H1 (cell line): ENCODE measurements around the gene HECTD4. TPM values are rescaled to one million over a fixed set of nuclear protein-coding genes. Genes with fewer than 3 reads are reported as not detected.
A peak's percentile ranks its signal among the peaks of the same experiment; 100 is the strongest.

Experiments
- CTCF ChIA-PET: fragments of 300-600 bp; sonication (Branson Sonifier 250); formaldehyde crosslinking; loops from one replicate; lab custom pipeline; 2021; ENCODE audit not compliant: partially characterized antibody; lab: Charles Lee
- POLR2A ChIA-PET: fragments of 300-600 bp; sonication (Branson Sonifier 250); formaldehyde crosslinking; loops from one replicate; lab custom pipeline; 2021; ENCODE audit warnings: inconsistent platforms; ENCODE audit not compliant: partially characterized antibody; lab: Charles Lee
- DNase-seq, 2 experiments: peaks; one replicate each; pipeline versions ENCODE4 v3.0.0 to v3.0.0-alpha.2; 2010 to 2022; ENCODE audit warnings: low spot score in 2 of 2, low read depth in 1 of 2, mixed read lengths in 1 of 2
- FAIRE-seq: peaks from 2 replicates; lab custom pipeline; 2011; peaks lifted over from hg19 to GRCh38; lab: Jason Lieb, UNC
- H2AFZ ChIP-seq: 2 replicates; pipeline ENCODE4 v1.8.1; 2012; ENCODE audit warnings: low read length, inconsistent platforms
- H2AK5ac ChIP-seq: 2 replicates; pipeline ENCODE4 v1.6.1; 2013; ENCODE audit warnings: low read depth, low read length
- H2BK120ac ChIP-seq: replicated peaks from 2 replicates; pipeline ENCODE3; 2013; ENCODE audit warnings: low read depth, low read length, inconsistent platforms
- H2BK12ac ChIP-seq: 2 replicates; pipeline ENCODE4 v1.6.1; 2013; ENCODE audit warnings: low read depth, low read length
- H2BK15ac ChIP-seq: 2 replicates; pipeline ENCODE4 v1.6.1; 2013; ENCODE audit warnings: low read length
- H2BK20ac ChIP-seq: 2 replicates; pipeline ENCODE4 v1.6.1; 2013; ENCODE audit warnings: low read length
- H2BK5ac ChIP-seq: 2 replicates; pipeline ENCODE4 v1.6.1; 2013; ENCODE audit warnings: low read depth, low read length
- H3K14ac ChIP-seq: 2 replicates; pipeline ENCODE4 v1.6.1; 2013; ENCODE audit warnings: inconsistent platforms; ENCODE audit not compliant: insufficient read length
- H3K18ac ChIP-seq: 2 replicates; pipeline ENCODE4 v1.6.1; 2013; ENCODE audit warnings: low read length; ENCODE audit errors: extremely low read depth
- H3K23ac ChIP-seq: 2 replicates; pipeline ENCODE4 v1.6.1; 2013; ENCODE audit warnings: inconsistent platforms; ENCODE audit not compliant: insufficient read length
- H3K23me2 ChIP-seq: 2 replicates; pipeline ENCODE4 v1.6.1; 2013; ENCODE audit warnings: low read depth, low read length
- H3K27ac ChIP-seq: 2 replicates; pipeline ENCODE4 v1.6.1; 2011; ENCODE audit warnings: low read depth, low read length, inconsistent platforms
- H3K27me3 ChIP-seq, 4 experiments: replicated peaks in 1 of 4; 1 replicate in 1 of 4; 2 replicates in 3 of 4; pipeline versions ENCODE4 v1.6.1 to v1.8.1; 2011 to 2013; ENCODE audit warnings: low read length in 3 of 4, mild to moderate bottlenecking in 3 of 4, inconsistent platforms in 2 of 4, mixed read lengths in 2 of 4, moderate library complexity in 1 of 4; ENCODE audit not compliant: control insufficient read depth in 3 of 4, insufficient read depth in 3 of 4; ENCODE audit errors: extremely low read depth in 1 of 4
- H3K36me3 ChIP-seq, 4 experiments: 2 replicates each; pipeline versions ENCODE4 v1.6.1 to v1.8.1; 2011 to 2013; ENCODE audit warnings: mild to moderate bottlenecking in 4 of 4, low read length in 3 of 4, moderate library complexity in 2 of 4, control low read depth in 1 of 4, inconsistent platforms in 1 of 4; ENCODE audit not compliant: insufficient read depth in 4 of 4, control insufficient read depth in 2 of 4
- H3K4ac ChIP-seq: replicated peaks from 2 replicates; pipeline ENCODE3; 2013; ENCODE audit warnings: low read length, low read depth, mixed read lengths, inconsistent platforms; ENCODE audit not compliant: insufficient read length
- H3K4me1 ChIP-seq, 4 experiments: replicated peaks in 1 of 4; 1 replicate in 1 of 4; 2 replicates in 3 of 4; pipeline versions ENCODE4 v1.6.1 to v1.8.1; 2011 to 2013; ENCODE audit warnings: low read length in 3 of 4, inconsistent platforms in 2 of 4, mixed read lengths in 1 of 4; ENCODE audit not compliant: insufficient read depth in 4 of 4, control insufficient read depth in 3 of 4
- H3K4me2 ChIP-seq, 2 experiments: 2 replicates each; pipeline versions ENCODE4 v1.6.1 to v1.8.1; 2011 to 2013; ENCODE audit warnings: low read depth in 2 of 2, low read length in 2 of 2, control low read depth in 1 of 2, inconsistent platforms in 1 of 2, mild to moderate bottlenecking in 1 of 2; ENCODE audit not compliant: insufficient read depth in 1 of 2
- H3K4me3 ChIP-seq, 4 experiments: fragments of 200-600, 300-600 bp in 1 of 4; sonication (generic), shearing (Covaris generic), sonication (Bioruptor Twin) in 1 of 4; 2 replicates each; pipeline versions ENCODE4 v1.5.1 to v1.8.1; 2011 to 2016; ENCODE audit warnings: low read length in 4 of 4, low read depth in 3 of 4, control low read depth in 2 of 4, inconsistent platforms in 2 of 4, mild to moderate bottlenecking in 2 of 4, mixed read lengths in 1 of 4, moderate library complexity in 1 of 4; ENCODE audit not compliant: insufficient read depth in 2 of 4; ENCODE audit errors: extremely low read depth in 1 of 4
- H3K56ac ChIP-seq: replicated peaks from 2 replicates; pipeline ENCODE3; 2013; ENCODE audit warnings: low read depth, mild to moderate bottlenecking, mixed read lengths, low read length, inconsistent platforms; ENCODE audit not compliant: insufficient read length
- H3K79me1 ChIP-seq: 2 replicates; pipeline ENCODE4 v1.6.1; 2013; ENCODE audit warnings: low read depth, low read length, control low read depth
- H3K79me2 ChIP-seq, 2 experiments: 2 replicates each; pipeline versions ENCODE4 v1.6.1 to v1.8.1; 2012 to 2013; ENCODE audit warnings: low read length in 2 of 2, mild to moderate bottlenecking in 2 of 2, inconsistent platforms in 1 of 2; ENCODE audit not compliant: insufficient read depth in 2 of 2, control insufficient read depth in 1 of 2
- H3K9ac ChIP-seq, 4 experiments: replicated peaks in 1 of 4; 1 replicate in 1 of 4; 2 replicates in 3 of 4; pipeline versions ENCODE4 v1.6.1 to v1.8.1; 2011 to 2013; ENCODE audit warnings: low read depth in 3 of 4, low read length in 3 of 4, control low read depth in 2 of 4, mild to moderate bottlenecking in 2 of 4, moderate library complexity in 2 of 4, inconsistent platforms in 1 of 4; ENCODE audit errors: extremely low read depth in 1 of 4
- H3K9me3 ChIP-seq, 2 experiments: 2 replicates each; pipeline versions ENCODE4 v1.6.1 to v1.8.1; 2012 to 2013; ENCODE audit warnings: mild to moderate bottlenecking in 2 of 2, moderate library complexity in 2 of 2, control low read depth in 1 of 2, inconsistent platforms in 1 of 2, low read depth in 1 of 2, low read length in 1 of 2, mixed read lengths in 1 of 2; ENCODE audit not compliant: insufficient read depth in 2 of 2
- H4K20me1 ChIP-seq, 2 experiments: replicated peaks in 1 of 2; 2 replicates each; pipeline versions ENCODE3 to v1.8.1; 2011 to 2013; ENCODE audit warnings: inconsistent platforms in 2 of 2, low read length in 2 of 2, mild to moderate bottlenecking in 1 of 2; ENCODE audit not compliant: insufficient read depth in 2 of 2, control insufficient read depth in 1 of 2
- H4K5ac ChIP-seq: 2 replicates; pipeline ENCODE4 v1.6.1; 2013; ENCODE audit warnings: low read length, low read depth, mixed read lengths, inconsistent platforms; ENCODE audit not compliant: insufficient read length
- H4K8ac ChIP-seq: 2 replicates; pipeline ENCODE4 v1.8.0; 2013; ENCODE audit warnings: mild to moderate bottlenecking, moderate library complexity, low read length, inconsistent platforms; ENCODE audit not compliant: insufficient read depth; ENCODE audit errors: extremely low read depth
- H4K91ac ChIP-seq: replicated peaks from 2 replicates; pipeline ENCODE3; 2013; ENCODE audit warnings: low read length, mixed read lengths, inconsistent platforms; ENCODE audit not compliant: insufficient read length
- ASH2L ChIP-seq: fragments of 200-600, 300-600 bp; sonication (generic); IDR thresholded peaks from one replicate; pipeline ENCODE4 v1.7.1; 2017; ENCODE audit warnings: low read length
- HDAC2 ChIP-seq, 2 experiments: fragments of 300-600 bp in 1 of 2; sonication (generic) in 1 of 2; IDR thresholded peaks; 2 replicates each; pipeline ENCODE4 v1.6.1; 2011 to 2012; ENCODE audit warnings: low read depth in 2 of 2, low read length in 2 of 2, mild to moderate bottlenecking in 2 of 2, moderate library complexity in 2 of 2, borderline replicate concordance in 1 of 2, inconsistent platforms in 1 of 2
- KDM4A ChIP-seq: IDR thresholded peaks from one replicate; pipeline ENCODE4 v1.7.1; 2012; ENCODE audit warnings: low read depth, mild to moderate bottlenecking, moderate library complexity, low read length, inconsistent platforms; ENCODE audit not compliant: severe bottlenecking
- RBBP5 ChIP-seq: IDR thresholded peaks from 2 replicates; pipeline ENCODE4 v1.7.1; 2012; ENCODE audit warnings: low read depth, mild to moderate bottlenecking, inconsistent platforms, low read length, moderate library complexity, borderline replicate concordance
- SAP30 ChIP-seq: fragments of 300-600 bp; sonication (generic); IDR thresholded peaks from 2 replicates; pipeline ENCODE4 v1.7.1; 2012; ENCODE audit warnings: low read length, moderate library complexity, mild to moderate bottlenecking, inconsistent platforms; ENCODE audit not compliant: insufficient read depth, insufficient replicate concordance
- SIRT6 ChIP-seq: IDR thresholded peaks from one replicate; pipeline ENCODE4 v1.7.1; 2012; ENCODE audit warnings: low read length, inconsistent platforms
- TAF1 ChIP-seq: IDR thresholded peaks from 2 replicates; pipeline ENCODE4 v1.6.1; 2011; ENCODE audit warnings: mild to moderate bottlenecking, low read depth, low read length
- WGBS, 2 experiments: shearing (Covaris generic) in 1 of 2; methylation state at CpG; one replicate each; pipeline versions ENCODE4 v1.1.6 to v1.1.7; 2013 to 2015; ENCODE audit warnings: low lambda C conversion rate in 2 of 2, mixed read lengths in 2 of 2, inconsistent platforms in 1 of 2, low coverage in 1 of 2, missing lambda C conversion rate in 1 of 2; ENCODE audit not compliant: insufficient replicate concordance in 2 of 2, insufficient coverage in 1 of 2, insufficient read length in 1 of 2; ENCODE audit errors: extremely low coverage in 1 of 2, missing lambda C conversion rate in 1 of 2; 5-methylcytosine and 5-hydroxymethylcytosine counted together
- polyA plus RNA-seq, 7 experiments: library from polyadenylated mRNA; depleted of rRNA in 3 of 7; stranded (reverse) in 5 of 7; unstranded in 2 of 7; fragments of >200 nt in 5 of 7; fragments of 200-250 nt in 2 of 7; gene quantifications; 1 replicate in 5 of 7; 2 replicates in 1 of 7; 4 replicates in 1 of 7; pipeline versions ENCODE4 v1.2.1 to v1.2.3, GENCODE V29; 2011 to 2013; ENCODE audit warnings: missing spikeins in 2 of 7, mixed read lengths in 2 of 7
- total RNA-seq: library from RNA; stranded (reverse); fragmentation: NEBNext Ultra II Directional; extraction: Animal tissue kit (Norgen Biotek cat#: 25700); gene quantifications from 2 replicates; pipeline ENCODE4 v1.2.1, GENCODE V29; 2021
- TF ChIP-seq, protein P1 (sequence below), 3 experiments: IDR thresholded peaks; 1 replicate in 2 of 3; 2 replicates in 1 of 3; pipeline versions ENCODE4 v1.5.1 to v1.6.1; 2011; ENCODE audit warnings: low read length in 3 of 3, mild to moderate bottlenecking in 3 of 3, inconsistent platforms in 2 of 3, low read depth in 1 of 3, moderate library complexity in 1 of 3; ENCODE audit not compliant: insufficient read depth in 1 of 3; ENCODE audit errors: control extremely low read depth in 1 of 3

The HECTD4 gene
- total and polyA plus RNA-seq, 2 of the 8 experiments (the other 6 are each of a cell fraction or from before 2014, with no cell fraction given): 6.5 to 33.7 TPM

DNA sequence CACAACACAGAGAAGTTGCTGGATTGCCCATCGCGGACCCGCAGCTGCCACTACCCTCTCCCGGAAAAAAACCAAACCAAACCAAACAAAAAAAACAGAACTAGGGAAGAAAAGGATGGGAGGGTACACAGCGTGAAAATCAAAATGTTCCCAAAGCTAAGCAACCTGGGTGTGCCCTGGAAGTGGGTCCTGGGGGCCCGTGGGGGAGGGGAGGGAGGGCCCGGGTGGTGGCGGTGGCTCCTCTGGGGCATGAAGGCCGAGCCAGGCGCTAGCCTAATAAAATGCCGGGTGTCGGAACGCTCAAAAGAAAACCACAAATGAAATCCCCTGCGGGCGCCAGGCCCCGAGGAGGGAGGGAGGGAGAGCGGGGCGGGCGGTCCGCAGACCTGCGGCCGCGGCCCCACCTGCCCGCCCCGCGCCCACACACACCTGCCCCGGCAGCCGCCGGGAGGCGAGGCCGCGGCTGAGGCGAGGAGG lies 787 bp downstream of the HECTD4 start:
- no peak overlapping the region for H3K18ac ChIP-seq
- H2AK5ac ChIP-seq: no peak overlapping the region
- H3K27ac ChIP-seq: no peak overlapping the region; the same call in 1 of the 2 replicates
- no peak overlapping the region for H2BK20ac ChIP-seq
- peaks cover 0 to 8% (median 2%) of the 10 kb centered on the region in 4 experiments; a peak in 5 of 7 replicates for H3K4me1 ChIP-seq
- FAIRE-seq: no peak
- POLR2A ChIA-PET: interaction anchor here (0.6 to 1.8 kb wide), 4 partner anchors 11 to 614 kb away, joined by 3 to 5 read pairs (median 5); partner anchors contain the start of gene ALDH2
- H4K5ac ChIP-seq: no peak overlapping the region
- peak overlapping the region; percentile 42; the same call in 1 of the 2 replicates for H2AFZ ChIP-seq
- no peak overlapping the region for H3K14ac ChIP-seq
- H2BK12ac ChIP-seq: no peak overlapping the region
- no peak overlapping the region for H2BK120ac ChIP-seq
- H3K23me2 ChIP-seq: peaks cover 7% of the 10 kb centered on the region; the same call in 1 of the 2 replicates
- H3K4ac ChIP-seq: peak overlapping the region; percentile 53
- DNase-seq: no peak
- peaks cover 0 to 4% of the 10 kb centered on the region in 2 experiments for H4K20me1 ChIP-seq
- H3K79me1 ChIP-seq: peaks cover 6% of the 10 kb centered on the region; the same call in 1 of the 2 replicates
- H3K9ac ChIP-seq: peak overlapping the region; percentile 41 to 80 (median 56); a peak in 6 of 7 replicates
- TF ChIP-seq HDAC2 (IDR thresholded peaks at IDR 0.05; ENCODE audit: borderline replicate concordance in 1 of 2, low read depth in 2 of 2, low read length in 2 of 2) (no peak), SIRT6 (no peak), KDM4A (peak; percentile 85), RBBP5 (no peak), ASH2L (peak; percentile 43), TAF1 (0 out of 2 replicates have a peak, but pooled peaks have one; percentile 1), SAP30 (peak; percentile 43)
- TF ChIP-seq, protein P1, sequence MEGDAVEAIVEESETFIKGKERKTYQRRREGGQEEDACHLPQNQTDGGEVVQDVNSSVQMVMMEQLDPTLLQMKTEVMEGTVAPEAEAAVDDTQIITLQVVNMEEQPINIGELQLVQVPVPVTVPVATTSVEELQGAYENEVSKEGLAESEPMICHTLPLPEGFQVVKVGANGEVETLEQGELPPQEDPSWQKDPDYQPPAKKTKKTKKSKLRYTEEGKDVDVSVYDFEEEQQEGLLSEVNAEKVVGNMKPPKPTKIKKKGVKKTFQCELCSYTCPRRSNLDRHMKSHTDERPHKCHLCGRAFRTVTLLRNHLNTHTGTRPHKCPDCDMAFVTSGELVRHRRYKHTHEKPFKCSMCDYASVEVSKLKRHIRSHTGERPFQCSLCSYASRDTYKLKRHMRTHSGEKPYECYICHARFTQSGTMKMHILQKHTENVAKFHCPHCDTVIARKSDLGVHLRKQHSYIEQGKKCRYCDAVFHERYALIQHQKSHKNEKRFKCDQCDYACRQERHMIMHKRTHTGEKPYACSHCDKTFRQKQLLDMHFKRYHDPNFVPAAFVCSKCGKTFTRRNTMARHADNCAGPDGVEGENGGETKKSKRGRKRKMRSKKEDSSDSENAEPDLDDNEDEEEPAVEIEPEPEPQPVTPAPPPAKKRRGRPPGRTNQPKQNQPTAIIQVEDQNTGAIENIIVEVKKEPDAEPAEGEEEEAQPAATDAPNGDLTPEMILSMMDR (IDR thresholded peaks at IDR 0.05; ENCODE audit: control extremely low read depth in 1 of 3, insufficient read depth in 1 of 3, low read depth in 1 of 3, low read length in 3 of 3): no peak
- TF ChIP-seq, all 59 proteins: peak for 4
- CTCF ChIA-PET: interaction anchor here (2.0 kb wide), 1 partner anchor 183 kb away, joined by 7 read pairs; no protein-coding TSS in a partner anchor
- no peak overlapping the region for H3K56ac ChIP-seq
- no peak overlapping the region for H3K23ac ChIP-seq
- no peaks in the 10 kb centered on the region for H3K9me3 ChIP-seq
- 0 out of 2 replicates have a peak overlapping the region, but pooled peaks have one; percentile 14 for H4K8ac ChIP-seq
- H3K4me2 ChIP-seq: peak overlapping the region; percentile 84 to 92
- H3K27me3 ChIP-seq: no peaks in the 10 kb centered on the region
- H3K36me3 ChIP-seq: no peaks in the 10 kb centered on the region
- H3K4me3 ChIP-seq: peak overlapping the region; percentile 75 to 86 (median 82)
- WGBS, 2 experiments: 1% methylated on average over 7 of the region's 33 CpGs; no CpG with 5 or more reads in 1 of the 2 experiments
- H2BK5ac ChIP-seq: no peak overlapping the region
- H2BK15ac ChIP-seq: no peak overlapping the region
- no peak overlapping the region for H4K91ac ChIP-seq
- H3K79me2 ChIP-seq: peaks cover 0 to 45% of the 10 kb centered on the region in 2 experiments; a peak in 3 of 4 replicates
